Stimulated activated CD8-positive, alpha-beta memory T cell treated with anti-CD3 and anti-CD28 coated beads, Interleukin-15, amount 100 ng/mL, for 4 hours (primary cell): ENCODE results near the gene C2CD2L.
"Not testable (repeated sequence)": the region's sequence is repeated elsewhere in the genome, so short reads cannot be mapped to it uniquely, and the experiment has no call there.

Source experiments
- DNase-seq, 2 donors: peaks; one replicate each; pipeline ENCODE4 v3.0.0-alpha.2; 2020; ENCODE audit warnings: low read depth in 2 of 2

Gene C2CD2L

GRCh38 chr11:119152043-119152442, 44.9 kb downstream of the C2CD2L start:
- no peak for DNase-seq

- DNase-seq = no peak
Measured at GRCh38 chr11:119152604-119153003, 45.5 kb downstream of the C2CD2L start.

- DNase-seq = no peak
Measured at GRCh38 chr11:119153049-119153818, 46.1 kb downstream of the C2CD2L start.

GRCh38 chr11:119154178-119154577, 47.0 kb downstream of the C2CD2L start:
- no peak for DNase-seq

GRCh38 chr11:119155733-119156492, 48.8 kb downstream of the C2CD2L start:
- DNase-seq = no peak

- no peak for DNase-seq
Measured at GRCh38 chr11:119156496-119156895, 49.4 kb downstream of the C2CD2L start.

DNA sequence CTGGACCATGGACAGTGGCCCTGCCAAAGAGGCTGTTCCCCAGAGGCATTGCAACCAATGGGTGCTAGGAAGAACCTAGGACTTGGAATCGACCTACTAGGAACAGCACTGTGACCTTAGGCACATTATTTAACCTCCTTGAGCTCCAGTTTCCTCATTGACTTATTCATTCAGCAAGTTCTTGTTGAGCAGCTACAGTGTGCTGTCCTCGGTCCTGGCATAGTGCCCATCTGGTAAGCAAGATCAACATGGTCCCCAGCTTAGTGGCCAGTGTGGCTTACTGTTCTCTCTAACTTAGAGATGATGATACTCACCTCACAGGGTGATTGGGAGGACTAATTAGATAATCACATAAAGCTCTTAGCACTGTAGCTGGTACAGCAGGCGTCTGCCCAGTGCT, 49.9 kb downstream of the C2CD2L start:
- no peak for DNase-seq

DNA sequence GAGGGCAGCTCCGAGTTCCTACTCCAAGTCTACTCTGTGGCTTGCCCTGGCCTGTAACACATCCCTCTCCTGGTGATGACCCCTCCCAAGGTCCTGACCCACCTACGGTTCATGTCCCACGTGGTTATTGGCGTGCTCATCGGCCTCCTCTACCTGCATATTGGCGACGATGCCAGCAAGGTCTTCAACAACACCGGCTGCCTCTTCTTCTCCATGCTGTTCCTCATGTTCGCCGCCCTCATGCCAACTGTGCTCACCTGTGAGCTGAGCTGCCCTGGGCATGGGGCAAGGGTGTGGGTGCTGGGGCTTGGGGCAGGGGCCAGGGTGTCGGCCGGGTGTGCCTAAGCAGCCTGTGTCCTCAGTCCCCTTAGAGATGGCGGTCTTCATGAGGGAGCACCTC, 51.3 kb downstream of the C2CD2L start:
- DNase-seq = no peak

DNA sequence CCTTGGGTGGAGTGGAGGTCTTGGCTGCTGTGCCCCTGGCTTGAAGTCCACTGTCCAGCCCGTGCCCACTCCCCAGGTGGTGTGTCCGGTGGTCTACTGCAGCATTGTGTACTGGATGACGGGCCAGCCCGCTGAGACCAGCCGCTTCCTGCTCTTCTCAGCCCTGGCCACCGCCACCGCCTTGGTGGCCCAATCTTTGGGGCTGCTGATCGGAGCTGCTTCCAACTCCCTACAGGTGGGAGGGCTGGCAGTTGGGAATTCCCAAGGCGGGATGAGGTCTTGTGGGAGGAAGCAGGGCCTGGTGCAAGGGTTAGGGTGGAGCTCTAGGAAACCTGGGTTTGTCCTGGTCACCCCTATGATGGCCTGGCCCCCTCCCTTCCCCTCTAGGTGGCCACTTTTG, 53.0 kb downstream of the C2CD2L start:
- DNase-seq = no peak

DNA sequence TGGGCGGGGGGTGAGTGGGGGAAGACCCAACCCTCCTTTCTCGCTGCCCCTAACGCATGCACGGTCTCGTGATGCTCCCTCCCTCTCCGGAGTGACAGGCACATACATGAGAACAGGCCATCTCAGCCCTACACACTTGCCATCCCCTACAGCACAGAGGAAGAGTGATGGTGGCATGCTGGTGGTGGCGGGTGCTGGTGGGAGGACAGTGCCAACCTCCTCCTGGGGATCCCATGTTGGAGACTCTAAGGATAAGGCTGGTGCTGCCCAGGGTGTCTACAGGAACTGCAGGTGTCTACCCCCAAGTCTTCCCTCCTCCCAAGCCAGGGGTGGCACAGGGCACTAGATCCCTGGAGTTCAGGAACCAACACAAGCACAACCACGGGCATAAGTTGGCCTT, 54.7 kb downstream of the C2CD2L start:
- DNase-seq = no peak

DNA sequence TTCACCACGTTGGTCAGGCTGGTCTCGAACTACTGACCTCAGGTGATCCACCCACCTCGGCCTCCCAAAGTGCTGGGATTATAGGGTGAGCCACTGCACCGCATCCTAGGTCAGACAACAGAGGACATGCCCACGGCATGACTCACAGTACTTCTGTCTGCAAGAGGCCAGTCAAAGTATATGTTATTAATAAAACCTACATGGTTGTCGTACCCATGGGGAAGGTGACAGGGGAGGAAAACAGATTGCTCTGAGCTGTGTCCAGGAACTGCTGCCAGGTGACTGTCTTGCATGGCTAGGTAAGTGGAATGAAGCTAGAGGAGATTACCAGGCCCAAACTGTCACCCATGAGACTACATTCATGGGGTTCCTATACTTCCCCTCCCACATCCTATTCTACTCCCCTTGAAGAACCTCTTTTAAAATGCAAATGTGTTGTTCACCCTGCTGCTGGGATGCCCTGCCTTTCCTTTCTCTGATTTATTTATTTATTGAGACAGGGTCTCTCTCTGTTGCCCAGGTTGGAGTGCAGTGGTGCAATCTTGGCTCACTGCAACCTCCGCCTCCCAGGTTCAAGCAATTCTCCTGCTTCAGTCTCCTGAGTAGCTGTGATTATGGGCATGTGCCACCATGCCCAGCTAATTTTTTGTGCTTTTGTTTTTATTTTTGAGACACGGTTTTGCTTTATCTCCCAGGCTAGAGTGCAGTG, 59.4 kb downstream of the C2CD2L start:
- DNase-seq = no peak

DNA sequence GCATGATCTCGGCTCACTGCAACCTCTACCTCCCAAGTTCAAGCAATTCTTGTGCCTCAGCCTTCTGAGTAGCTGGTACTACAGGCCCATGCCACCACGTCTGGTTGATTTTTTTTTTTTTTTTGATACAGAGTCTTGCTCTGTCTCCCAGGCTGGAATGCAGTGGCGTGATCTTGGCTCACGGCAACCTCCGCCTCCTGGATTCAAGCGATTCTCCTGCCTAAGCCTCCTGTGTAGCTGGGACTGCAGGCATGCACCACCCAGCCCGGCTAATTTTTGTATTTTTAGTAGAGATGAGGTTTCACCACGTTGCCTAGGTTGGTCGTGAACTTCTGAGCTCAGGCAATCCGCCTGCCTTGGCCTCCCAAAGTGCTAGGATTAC, 59.9 kb downstream of the C2CD2L start:
- not testable (repeated sequence) for DNase-seq

- no peak for DNase-seq
Measured at GRCh38 chr11:119167933-119168332, 60.8 kb downstream of the C2CD2L start.
